Thoracic aorta (tissue), 2 donors: ENCODE data around the gene NRP1. TPM values are rescaled to one million over a fixed set of nuclear protein-coding genes. Genes with fewer than 3 reads are reported as not detected.

Source experiments
- ATAC-seq: fragments of 150-250 bp; one replicate; pipeline ENCODE4 v1.8.0; 2017; ENCODE audit warnings: low read depth; ENCODE audit not compliant: insufficient number of reproducible peaks, low FRiP score
- DNase-seq: peaks from one replicate; pipeline ENCODE4 v3.0.0-alpha.2; 2020; ENCODE audit warnings: low spot score
- H3K27ac ChIP-seq, 2 donors: fragments of 200-600 bp; sonication (generic); 1 replicate in 1 of 2; 2 replicates in 1 of 2; pipeline ENCODE4 v1.5.1; 2016; ENCODE audit warnings: mild to moderate bottlenecking in 2 of 2, moderate library complexity in 2 of 2
- H3K27me3 ChIP-seq: fragments of 200-600 bp; sonication (generic); replicated peaks from 2 replicates; pipeline ENCODE4 v1.6.0; 2016; ENCODE audit warnings: mild to moderate bottlenecking; ENCODE audit not compliant: insufficient read depth
- H3K36me3 ChIP-seq: fragments of 200-600 bp; sonication (generic); one replicate; pipeline ENCODE4 v1.5.1; 2016
- H3K4me1 ChIP-seq, 2 donors: fragments of 200-600 bp; sonication (generic); 1 replicate in 1 of 2; 2 replicates in 1 of 2; pipeline versions ENCODE4 v1.5.1 to v1.6.0; 2016; ENCODE audit warnings: low read depth in 2 of 2, mild to moderate bottlenecking in 1 of 2; ENCODE audit not compliant: control insufficient read depth in 1 of 2
- H3K4me3 ChIP-seq: fragments of 200-600 bp; sonication (generic); 2 replicates; pipeline ENCODE4 v1.5.1; 2016; ENCODE audit warnings: mild to moderate bottlenecking
- H3K9me3 ChIP-seq: fragments of 200-600 bp; sonication (generic); 2 replicates; pipeline ENCODE4 v1.5.1; 2016
- CTCF ChIP-seq: fragments of 200-600 bp; sonication (generic); IDR thresholded peaks from one replicate; pipeline ENCODE4 v1.5.1; 2019; ENCODE audit warnings: antibody characterized with exemption
- total RNA-seq, 2 donors: library from RNA; depleted of rRNA; stranded (reverse); fragments of >200 nt; gene quantifications; one replicate each; pipeline versions ENCODE4 v1.1.0 to v1.2.3, GENCODE V29; 2016

NRP1 gene
- total RNA-seq, 2 donors from 2014 or later = 66.9 to 117 TPM

- Histone ChIP-seq H3K4me3 (no peak overlapping the region), H3K27ac (no peak overlapping the region), H3K27me3 (no peaks in the 10 kb centered on the region), H3K9me3 (peaks cover 7% of the 10 kb centered on the region), H3K4me1 (no peaks in the 10 kb centered on the region), H3K36me3 (no peaks in the 10 kb centered on the region)
- ATAC-seq = no peak
- no peak for DNase-seq
- TF ChIP-seq CTCF = no peak
Measured at GRCh38 chr10:33370434-33370930, 36.0 kb upstream of the NRP1 start.

DNA sequence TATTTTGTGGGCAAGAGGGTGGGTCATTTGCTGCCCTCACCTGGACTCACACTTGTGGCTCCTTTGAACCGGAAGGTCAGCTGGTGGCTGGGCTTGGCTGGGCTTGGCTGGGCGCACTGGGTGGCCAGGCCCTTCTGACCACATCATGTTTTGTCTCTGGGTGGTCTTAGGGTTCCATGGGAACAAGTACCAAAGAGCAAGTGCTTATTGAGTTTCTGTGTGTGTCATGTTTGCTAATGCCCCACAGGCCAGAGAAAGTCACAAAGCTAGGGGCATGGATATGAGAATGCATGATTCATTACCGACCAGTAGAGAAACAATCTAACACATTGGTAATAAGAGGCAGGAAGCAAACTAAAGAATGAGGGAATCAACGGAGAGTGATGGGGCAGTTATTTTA, 33.6 kb upstream of the NRP1 start:
- Histone ChIP-seq H3K27me3 (no peaks in the 10 kb centered on the region), H3K27ac (no peak overlapping the region), H3K4me3 (no peak overlapping the region), H3K4me1 (no peaks in the 10 kb centered on the region), H3K9me3 (peaks cover 7% of the 10 kb centered on the region), H3K36me3 (no peaks in the 10 kb centered on the region)
- DNase-seq (no peak), ATAC-seq (no peak)
- no peak for TF ChIP-seq CTCF

GRCh38 chr10:33365871-33366411, 31.5 kb upstream of the NRP1 start:
- Histone ChIP-seq H3K27ac (no peak overlapping the region), H3K4me3 (no peak overlapping the region), H3K36me3 (no peaks in the 10 kb centered on the region), H3K4me1 (no peaks in the 10 kb centered on the region), H3K27me3 (no peaks in the 10 kb centered on the region), H3K9me3 (peaks cover 7% of the 10 kb centered on the region)
- no peak for TF ChIP-seq CTCF
- ATAC-seq (no peak), DNase-seq (no peak)

GRCh38 chr10:33365301-33365700, 30.8 kb upstream of the NRP1 start:
- Histone ChIP-seq H3K4me1 (no peaks in the 10 kb centered on the region), H3K36me3 (no peaks in the 10 kb centered on the region), H3K9me3 (peaks cover 7% of the 10 kb centered on the region), H3K4me3 (no peak overlapping the region), H3K27ac (peak overlapping the region in 1 of 2 donors; percentile 13), H3K27me3 (no peaks in the 10 kb centered on the region)
- ATAC-seq (no peak), DNase-seq (no peak)
- no peak for TF ChIP-seq CTCF

- no peaks in the 10 kb centered on the region for H3K4me1 ChIP-seq
Measured at GRCh38 chr10:33363106-33363505, 28.6 kb upstream of the NRP1 start.

More at GRCh38 chr10:33363106-33363505, 28.6 kb upstream of the NRP1 start:
- no peaks in the 10 kb centered on the region for H3K27me3 ChIP-seq
- no peak overlapping the region for H3K4me3 ChIP-seq
- H3K36me3 ChIP-seq = no peaks in the 10 kb centered on the region
- TF ChIP-seq CTCF = no peak
- H3K27ac ChIP-seq = no peak overlapping the region
- ATAC-seq (no peak), DNase-seq (no peak)
- peaks cover 7% of the 10 kb centered on the region for H3K9me3 ChIP-seq
